DMS114 treated with DMSO at 0.1 percent for 48 hours (cell line): Measurements from ENCODE around the gene TXNDC15.
"Not testable (repeated sequence)": the region's sequence is repeated elsewhere in the genome, so short reads cannot be mapped to it uniquely, and the experiment has no call there.

ENCODE experiments used
- DNase-seq: peaks from one replicate; lab custom pipeline; 2025; ENCODE audit not compliant: unreplicated experiment; lab: John Stamatoyannopoulos, UW

Gene TXNDC15

GRCh38 chr5:134874831-134875655 is 872 bp downstream of the TXNDC15 start:
- DNase-seq = peak; percentile 59

GRCh38 chr5:134877159-134877558 is 3.0 kb downstream of the TXNDC15 start:
- DNase-seq = no peak

- DNase-seq = no peak
These were observed 4.2 kb downstream of the TXNDC15 start for GRCh38 chr5:134878403-134878802.

GRCh38 chr5:134879456-134879855 is 5.3 kb downstream of the TXNDC15 start:
- DNase-seq = no peak

GRCh38 chr5:134880937-134881336 is 6.8 kb downstream of the TXNDC15 start:
- DNase-seq = not testable (repeated sequence)

- not testable (repeated sequence) for DNase-seq
These were observed 7.5 kb downstream of the TXNDC15 start for GRCh38 chr5:134881711-134882110.

GRCh38 chr5:134887593-134888159 is 13.5 kb downstream of the TXNDC15 start:
- DNase-seq = no peak

- no peak for DNase-seq
These were observed 15.2 kb downstream of the TXNDC15 start for GRCh38 chr5:134889335-134889734.

- no peak for DNase-seq
These were observed 17.3 kb downstream of the TXNDC15 start for GRCh38 chr5:134891473-134891872.

- DNase-seq = no peak
These were observed 18.1 kb downstream of the TXNDC15 start for GRCh38 chr5:134892282-134892681.

GRCh38 chr5:134892926-134893325 is 18.8 kb downstream of the TXNDC15 start:
- no peak for DNase-seq

GRCh38 chr5:134893748-134894505 is 19.8 kb downstream of the TXNDC15 start:
- DNase-seq = no peak

GRCh38 chr5:134902071-134902801 is 28.1 kb downstream of the TXNDC15 start:
- DNase-seq = no peak

GRCh38 chr5:134904610-134905245 is 30.6 kb downstream of the TXNDC15 start, which contains the start of gene PCBD2:
PCBD2 (plus strand) TSS chr5:134905131; CDS start chr5:134905140, 9 bp downstream.
- peak; percentile 79 for DNase-seq

GRCh38 chr5:134905246-134905996 is 31.2 kb downstream of the TXNDC15 start:
- DNase-seq = peak; percentile 74

GRCh38 chr5:134906811-134907210 is 32.6 kb downstream of the TXNDC15 start:
- no peak for DNase-seq

GRCh38 chr5:134910752-134911151 is 36.6 kb downstream of the TXNDC15 start:
- DNase-seq = not testable (repeated sequence)

GRCh38 chr5:134911285-134912206 is 37.4 kb downstream of the TXNDC15 start:
- no peak for DNase-seq

GRCh38 chr5:134913254-134913653 is 39.1 kb downstream of the TXNDC15 start:
- DNase-seq = no peak
